ENCODE measurements around the gene RAI14.

RAI14 gene

GRCh38 chr5:34672196-34672595 is 16.1 kb downstream of the RAI14 start:
- no peak overlapping the region for H3K4me3 ChIP-seq (replicated peaks in 1 of 2; ENCODE audit: low read depth in 2 of 2, low read length in 2 of 2)
- no peak for DNase-seq (ENCODE audit: low read depth in 2 of 2)
- TF ChIP-seq, protein P1, sequence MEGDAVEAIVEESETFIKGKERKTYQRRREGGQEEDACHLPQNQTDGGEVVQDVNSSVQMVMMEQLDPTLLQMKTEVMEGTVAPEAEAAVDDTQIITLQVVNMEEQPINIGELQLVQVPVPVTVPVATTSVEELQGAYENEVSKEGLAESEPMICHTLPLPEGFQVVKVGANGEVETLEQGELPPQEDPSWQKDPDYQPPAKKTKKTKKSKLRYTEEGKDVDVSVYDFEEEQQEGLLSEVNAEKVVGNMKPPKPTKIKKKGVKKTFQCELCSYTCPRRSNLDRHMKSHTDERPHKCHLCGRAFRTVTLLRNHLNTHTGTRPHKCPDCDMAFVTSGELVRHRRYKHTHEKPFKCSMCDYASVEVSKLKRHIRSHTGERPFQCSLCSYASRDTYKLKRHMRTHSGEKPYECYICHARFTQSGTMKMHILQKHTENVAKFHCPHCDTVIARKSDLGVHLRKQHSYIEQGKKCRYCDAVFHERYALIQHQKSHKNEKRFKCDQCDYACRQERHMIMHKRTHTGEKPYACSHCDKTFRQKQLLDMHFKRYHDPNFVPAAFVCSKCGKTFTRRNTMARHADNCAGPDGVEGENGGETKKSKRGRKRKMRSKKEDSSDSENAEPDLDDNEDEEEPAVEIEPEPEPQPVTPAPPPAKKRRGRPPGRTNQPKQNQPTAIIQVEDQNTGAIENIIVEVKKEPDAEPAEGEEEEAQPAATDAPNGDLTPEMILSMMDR (IDR thresholded peaks at IDR 0.05; ENCODE audit: low read depth, low read length) = no peak

- no peak overlapping the region for H3K4me3 ChIP-seq (replicated peaks in 1 of 2; ENCODE audit: low read depth in 2 of 2, low read length in 2 of 2)
- DNase-seq (ENCODE audit: low read depth in 2 of 2) = no peak
- TF ChIP-seq, protein P1 (IDR thresholded peaks at IDR 0.05; ENCODE audit: low read depth, low read length) = no peak
Measured at GRCh38 chr5:34673463-34674125, 17.5 kb downstream of the RAI14 start.

GRCh38 chr5:34674187-34674586 is 18.1 kb downstream of the RAI14 start:
- no peak overlapping the region for H3K4me3 ChIP-seq (replicated peaks in 1 of 2; ENCODE audit: low read depth in 2 of 2, low read length in 2 of 2)
- peak; percentile 91 to 99 for DNase-seq (ENCODE audit: low read depth in 2 of 2)
- TF ChIP-seq, protein P1 (IDR thresholded peaks at IDR 0.05; ENCODE audit: low read depth, low read length) = no peak

DNA sequence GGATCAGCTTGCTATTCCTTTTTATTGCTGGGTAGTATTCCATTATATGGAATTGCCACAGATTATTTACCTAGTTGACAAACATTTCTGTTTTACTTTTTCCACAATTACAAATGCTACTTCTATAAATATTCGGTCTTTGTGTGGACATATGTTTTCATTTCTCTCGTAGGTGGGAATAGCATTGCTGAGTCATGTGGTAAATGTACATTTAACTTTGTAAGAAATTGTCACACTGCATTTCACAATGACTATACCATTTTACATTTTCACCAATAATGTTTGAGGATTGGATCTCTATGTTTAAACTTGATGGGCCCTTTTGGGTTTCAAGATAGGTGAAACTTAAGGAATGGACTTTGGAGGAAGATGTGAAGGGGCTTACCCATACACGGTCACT is 19.7 kb downstream of the RAI14 start:
- no peak overlapping the region for H3K4me3 ChIP-seq (replicated peaks in 1 of 2; ENCODE audit: low read depth in 2 of 2, low read length in 2 of 2)

GRCh38 chr5:34676416-34676815 is 20.3 kb downstream of the RAI14 start:
- peak; percentile 36 to 42 for DNase-seq (ENCODE audit: low read depth in 2 of 2)
- TF ChIP-seq, protein P1 (IDR thresholded peaks at IDR 0.05; ENCODE audit: low read depth, low read length) = no peak
- no peak overlapping the region for H3K4me3 ChIP-seq (replicated peaks in 1 of 2; ENCODE audit: low read depth in 2 of 2, low read length in 2 of 2)

More for the DNA sequence above, 19.7 kb downstream of the RAI14 start:
- peak in 1 of 2 donors; percentile 59 for DNase-seq (ENCODE audit: low read depth in 2 of 2)
- TF ChIP-seq, protein P1 (IDR thresholded peaks at IDR 0.05; ENCODE audit: low read depth, low read length) = no peak

GRCh38 chr5:34677428-34677827 is 21.3 kb downstream of the RAI14 start:
- no peak for DNase-seq (ENCODE audit: low read depth in 2 of 2)
- TF ChIP-seq, protein P1 (IDR thresholded peaks at IDR 0.05; ENCODE audit: low read depth, low read length) = no peak
- H3K4me3 ChIP-seq (replicated peaks in 1 of 2; ENCODE audit: low read depth in 2 of 2, low read length in 2 of 2) = no peak overlapping the region

- TF ChIP-seq, protein P1 (IDR thresholded peaks at IDR 0.05; ENCODE audit: low read depth, low read length) = no peak
- H3K4me3 ChIP-seq (replicated peaks in 1 of 2; ENCODE audit: low read depth in 2 of 2, low read length in 2 of 2) = no peak overlapping the region
- no peak for DNase-seq (ENCODE audit: low read depth in 2 of 2)
Measured at GRCh38 chr5:34680896-34681295, 24.8 kb downstream of the RAI14 start.

All from cardiac fibroblast (primary cell).